ENCODE measurements around the gene FKBP5.
"Not testable (repeated sequence)": the region's sequence is repeated elsewhere in the genome, so short reads cannot be mapped to it uniquely, and the experiment has no call there.

Gene FKBP5

DNA sequence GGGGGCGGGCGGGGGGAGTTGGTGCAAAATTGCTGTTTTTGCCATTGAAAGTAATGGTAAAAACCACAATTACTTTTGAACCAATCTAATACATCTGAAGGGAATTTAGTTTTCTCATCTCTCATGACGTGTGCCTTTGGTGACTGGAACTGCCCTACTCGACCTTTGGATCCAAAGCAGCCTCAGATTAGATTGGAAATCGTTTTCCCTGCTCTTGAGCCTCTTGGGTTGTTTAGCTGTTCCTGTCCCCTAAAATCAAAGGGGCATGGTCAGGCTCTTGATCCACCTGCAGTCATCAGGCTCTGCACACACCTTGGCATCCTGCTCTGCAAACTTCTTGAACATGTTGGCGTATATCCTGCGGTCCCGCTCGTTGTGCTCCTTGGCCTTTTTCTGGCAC lies 112.0 kb downstream of the FKBP5 start:
- TF ChIP-seq, protein P1, sequence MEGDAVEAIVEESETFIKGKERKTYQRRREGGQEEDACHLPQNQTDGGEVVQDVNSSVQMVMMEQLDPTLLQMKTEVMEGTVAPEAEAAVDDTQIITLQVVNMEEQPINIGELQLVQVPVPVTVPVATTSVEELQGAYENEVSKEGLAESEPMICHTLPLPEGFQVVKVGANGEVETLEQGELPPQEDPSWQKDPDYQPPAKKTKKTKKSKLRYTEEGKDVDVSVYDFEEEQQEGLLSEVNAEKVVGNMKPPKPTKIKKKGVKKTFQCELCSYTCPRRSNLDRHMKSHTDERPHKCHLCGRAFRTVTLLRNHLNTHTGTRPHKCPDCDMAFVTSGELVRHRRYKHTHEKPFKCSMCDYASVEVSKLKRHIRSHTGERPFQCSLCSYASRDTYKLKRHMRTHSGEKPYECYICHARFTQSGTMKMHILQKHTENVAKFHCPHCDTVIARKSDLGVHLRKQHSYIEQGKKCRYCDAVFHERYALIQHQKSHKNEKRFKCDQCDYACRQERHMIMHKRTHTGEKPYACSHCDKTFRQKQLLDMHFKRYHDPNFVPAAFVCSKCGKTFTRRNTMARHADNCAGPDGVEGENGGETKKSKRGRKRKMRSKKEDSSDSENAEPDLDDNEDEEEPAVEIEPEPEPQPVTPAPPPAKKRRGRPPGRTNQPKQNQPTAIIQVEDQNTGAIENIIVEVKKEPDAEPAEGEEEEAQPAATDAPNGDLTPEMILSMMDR (IDR thresholded peaks at IDR 0.05; ENCODE audit: control insufficient read depth, extremely low read depth, insufficient read depth) = no peak
- DNase-seq (ENCODE audit: low read depth) = no peak
- H3K4me3 ChIP-seq (ENCODE audit: low read depth, low read length) = no peak overlapping the region

DNA sequence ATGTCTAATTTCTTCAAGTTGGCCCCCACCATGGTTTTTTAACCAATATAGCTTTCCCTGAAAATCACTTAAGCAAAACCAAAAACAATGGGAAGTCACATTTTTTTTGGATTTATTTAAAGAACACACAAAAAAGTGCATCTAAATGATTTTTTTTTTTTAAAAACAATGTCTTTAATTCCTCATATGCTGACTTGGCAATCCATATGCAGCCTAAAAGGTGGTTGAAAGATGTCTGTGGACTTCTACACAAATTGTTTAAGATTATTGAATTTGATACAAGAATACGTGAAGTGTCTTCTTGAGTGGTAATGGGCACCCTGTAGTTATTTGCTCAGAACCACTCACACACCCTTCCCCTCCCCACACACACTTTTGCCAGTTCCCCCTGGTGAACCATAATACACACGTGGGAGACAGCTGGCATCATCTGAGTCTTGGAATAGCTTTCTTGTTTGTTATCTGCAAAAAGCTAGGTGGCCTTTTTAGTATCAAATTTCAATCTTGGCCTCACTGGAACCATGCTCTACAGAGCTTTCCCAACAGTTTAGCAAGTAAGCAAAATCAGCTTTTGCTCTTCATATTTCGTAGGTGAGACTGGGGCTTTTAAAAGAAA lies 115.1 kb downstream of the FKBP5 start:
- DNase-seq (ENCODE audit: low read depth) = no peak
- H3K4me3 ChIP-seq (ENCODE audit: low read depth, low read length) = no peak overlapping the region

DNA sequence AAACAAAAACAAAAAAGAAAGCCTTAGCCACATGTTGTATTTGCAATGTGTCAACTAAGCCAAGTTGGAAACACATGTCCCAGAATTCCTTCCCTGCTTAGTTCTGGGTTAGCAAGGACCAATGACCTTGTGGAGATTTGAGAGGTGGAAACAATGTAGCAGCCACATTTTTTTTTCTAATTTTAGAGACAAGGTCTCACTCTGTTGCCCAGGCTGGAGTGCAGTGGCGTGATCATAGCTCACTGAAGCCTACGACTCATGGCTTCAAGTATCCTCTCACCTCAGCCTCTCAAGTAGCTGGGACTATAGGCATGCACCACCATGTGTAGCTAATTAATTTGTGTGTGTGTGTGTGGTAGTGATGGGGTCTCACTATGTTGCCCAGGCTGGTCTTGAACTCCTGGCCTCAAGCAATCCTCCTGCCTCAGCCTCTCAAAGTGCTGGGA lies 117.8 kb downstream of the FKBP5 start:
- not testable (repeated sequence) for DNase-seq (ENCODE audit: low read depth); H3K4me3 ChIP-seq (ENCODE audit: low read depth, low read length)

More for the DNA sequence above, 115.1 kb downstream of the FKBP5 start:
- TF ChIP-seq, protein P1 (IDR thresholded peaks at IDR 0.05; ENCODE audit: control insufficient read depth, extremely low read depth, insufficient read depth) = no peak

DNA sequence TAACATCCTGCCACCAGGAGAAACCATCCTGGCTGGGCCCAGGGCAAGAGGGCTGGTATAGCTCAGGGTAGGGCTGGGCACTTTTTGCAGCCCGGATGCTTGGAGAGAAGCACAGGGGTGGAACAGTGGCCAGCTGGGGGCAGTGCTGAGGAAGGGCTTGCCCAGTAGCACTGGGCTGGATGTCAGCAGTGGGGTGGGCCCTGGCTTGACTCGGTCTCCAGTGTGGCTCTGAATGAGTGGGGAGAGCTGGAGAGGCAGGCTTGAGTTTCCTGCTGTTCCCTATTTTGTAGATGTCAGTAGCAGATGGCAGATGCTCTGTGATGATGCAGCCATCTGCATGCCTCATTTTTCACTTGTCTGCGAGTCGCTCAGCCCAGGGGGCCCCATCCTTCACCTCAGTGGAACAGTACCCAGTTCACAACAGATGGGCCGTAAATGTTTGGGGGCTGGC lies 119.7 kb downstream of the FKBP5 start:
- no peak overlapping the region for H3K4me3 ChIP-seq (ENCODE audit: low read depth, low read length)
- no peak for DNase-seq (ENCODE audit: low read depth)
- TF ChIP-seq, protein P1 (IDR thresholded peaks at IDR 0.05; ENCODE audit: control insufficient read depth, extremely low read depth, insufficient read depth) = peak; percentile 35

DNA sequence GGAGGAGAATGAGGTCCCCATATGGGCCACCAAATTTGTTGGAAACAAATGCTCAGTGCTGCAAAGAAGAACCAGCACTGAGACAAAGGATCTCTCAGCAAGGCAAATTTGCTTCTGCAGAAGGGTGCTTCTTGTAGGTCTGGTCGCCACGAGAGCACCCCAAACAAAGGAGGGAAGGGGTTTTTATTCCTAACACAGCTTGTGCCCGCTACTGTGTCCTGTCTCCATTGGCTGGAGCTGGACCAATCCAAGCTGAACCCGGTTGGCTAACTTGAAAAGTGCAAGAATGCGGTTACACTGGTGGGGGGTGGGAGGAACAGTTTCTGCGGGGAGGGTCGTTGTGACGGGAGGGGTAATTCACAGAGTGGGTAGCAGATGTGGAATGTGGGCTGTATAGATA lies 121.9 kb downstream of the FKBP5 start:
- H3K4me3 ChIP-seq (ENCODE audit: low read depth, low read length) = no peak overlapping the region
- TF ChIP-seq, protein P1 (IDR thresholded peaks at IDR 0.05; ENCODE audit: control insufficient read depth, extremely low read depth, insufficient read depth) = no peak
- no peak for DNase-seq (ENCODE audit: low read depth)

DNA sequence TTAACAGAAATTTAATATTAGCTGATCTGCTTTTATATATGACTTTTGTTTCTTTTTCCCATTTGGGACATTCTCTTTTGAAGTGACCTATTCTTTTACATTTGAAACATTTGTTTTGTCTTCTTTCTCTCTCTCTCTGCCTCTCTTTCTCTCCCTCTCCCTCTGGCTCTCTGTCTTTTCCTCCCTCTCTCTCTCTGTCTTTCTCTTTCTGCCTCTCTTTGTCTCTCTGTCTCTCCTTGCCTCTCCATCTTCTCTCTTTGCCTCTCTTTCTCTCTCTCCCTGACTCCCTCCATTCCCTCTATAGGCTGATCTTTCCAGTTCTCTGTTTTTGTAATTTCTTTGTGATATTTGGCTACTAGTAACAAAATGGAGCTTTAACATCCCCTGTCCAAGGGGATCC lies 124.0 kb downstream of the FKBP5 start:
- no peak for DNase-seq (ENCODE audit: low read depth)
- H3K4me3 ChIP-seq (ENCODE audit: low read depth, low read length) = no peak overlapping the region
- TF ChIP-seq, protein P1 (IDR thresholded peaks at IDR 0.05; ENCODE audit: control insufficient read depth, extremely low read depth, insufficient read depth) = no peak

DNA sequence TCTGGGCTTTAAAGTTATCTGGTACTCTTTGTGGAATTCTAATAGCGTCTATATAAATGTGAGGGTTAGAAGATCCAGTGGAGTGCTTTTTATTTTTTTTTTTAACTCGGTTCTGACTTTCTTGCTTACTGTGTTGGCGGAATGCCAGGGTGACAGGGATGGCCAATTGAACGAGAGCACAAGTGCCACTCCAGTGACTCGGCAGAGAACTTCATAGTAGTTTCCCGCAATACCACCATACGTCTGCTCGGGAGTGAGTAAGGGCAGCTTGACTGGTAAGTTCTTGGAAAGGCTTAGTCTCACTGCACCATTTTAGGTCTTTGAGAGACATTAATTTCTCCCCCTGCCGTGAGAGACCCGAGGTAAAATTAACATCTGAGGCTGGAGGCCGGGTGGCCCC lies 126.7 kb downstream of the FKBP5 start:
- DNase-seq (ENCODE audit: low read depth) = no peak
- H3K4me3 ChIP-seq (ENCODE audit: low read depth, low read length) = no peak overlapping the region
- TF ChIP-seq, protein P1 (IDR thresholded peaks at IDR 0.05; ENCODE audit: control insufficient read depth, extremely low read depth, insufficient read depth) = no peak
